ENCODE measurements around the gene FSD1L. TPM values are rescaled to one million over a fixed set of nuclear protein-coding genes. Genes with fewer than 3 reads are reported as not detected.

Gene FSD1L
- total RNA-seq, 6 donors from 2014 or later: 4.1 to 14.7 (median 5.8) TPM

- Histone ChIP-seq H3K9me3 (no peaks in the 10 kb centered on the region), H3K27me3 (no peaks in the 10 kb centered on the region), H3K36me3 (no peaks in the 10 kb centered on the region), H3K4me3 (peak overlapping the region; percentile 78 to 99 (median 86)), H3K4me1 (peaks cover 3 to 16% (median 13%) of the 10 kb centered on the region in 4 donors), H3K27ac (peak overlapping the region in 2 of 4 donors; percentile 84)
- ATAC-seq (ENCODE audit: low FRiP score in 2 of 2) (peak in 1 of 2 donors; percentile 19), DNase-seq (no peak)
- 29 to 37% methylated on average over 13 to 16 of the region's 16 CpGs for WGBS, 2 donors
- TF ChIP-seq POLR2AphosphoS5 (IDR thresholded peaks at IDR 0.05): no peak
- no peak for TF ChIP-seq EP300 (IDR thresholded peaks at IDR 0.05)
These were observed 434 bp upstream of the FSD1L start for GRCh38 chr9:105447386-105447813.

GRCh38 chr9:105449081-105449480 is 1.2 kb downstream of the FSD1L start:
- ATAC-seq (ENCODE audit: low FRiP score in 2 of 2) (no peak), DNase-seq (no peak)
- Histone ChIP-seq H3K4me1 (peaks cover 3 to 16% (median 13%) of the 10 kb centered on the region in 4 donors), H3K4me3 (peak overlapping the region in 2 of 4 donors; percentile 79 to 92), H3K27me3 (no peaks in the 10 kb centered on the region), H3K27ac (no peak overlapping the region), H3K9me3 (no peaks in the 10 kb centered on the region), H3K36me3 (no peaks in the 10 kb centered on the region)
- WGBS, 2 donors: 55 to 56% methylated on average over 2 of the region's 2 CpGs
- TF ChIP-seq POLR2A (IDR thresholded peaks at IDR 0.05) (no peak), POLR2AphosphoS5 (IDR thresholded peaks at IDR 0.05) (no peak), CTCF (IDR thresholded peaks at IDR 0.05) (no peak), EP300 (IDR thresholded peaks at IDR 0.05) (no peak)

- Histone ChIP-seq H3K4me1 (peaks cover 3 to 16% (median 12%) of the 10 kb centered on the region in 4 donors), H3K4me3 (no peak overlapping the region), H3K36me3 (no peaks in the 10 kb centered on the region), H3K27ac (no peak overlapping the region), H3K27me3 (no peaks in the 10 kb centered on the region), H3K9me3 (no peaks in the 10 kb centered on the region)
- ATAC-seq (ENCODE audit: low FRiP score in 2 of 2) (no peak), DNase-seq (no peak)
- TF ChIP-seq CTCF (IDR thresholded peaks at IDR 0.05): no peak
- TF ChIP-seq EP300 (IDR thresholded peaks at IDR 0.05): no peak
- no peak for TF ChIP-seq POLR2A (IDR thresholded peaks at IDR 0.05)
- TF ChIP-seq POLR2AphosphoS5 (IDR thresholded peaks at IDR 0.05): no peak
- 83 to 85% methylated on average over 3 of the region's 3 CpGs for WGBS, 2 donors
These were observed 4.4 kb downstream of the FSD1L start for GRCh38 chr9:105452185-105452584.

- no peak overlapping the region for H3K27ac ChIP-seq
These were observed 8.1 kb downstream of the FSD1L start for GRCh38 chr9:105455836-105456475.

GRCh38 chr9:105457560-105458294 is 9.9 kb downstream of the FSD1L start:
- DNase-seq: peak; percentile 50 to 65
- WGBS, 2 donors: 89 to 91% methylated on average over 12 to 14 of the region's 15 CpGs
- ATAC-seq (ENCODE audit: low FRiP score in 2 of 2): peak in 1 of 2 donors; percentile 70
- H3K27me3 ChIP-seq: no peaks in the 10 kb centered on the region
- H3K4me3 ChIP-seq: no peak overlapping the region
- peaks cover 0 to 4% (median 1%) of the 10 kb centered on the region in 4 donors for H3K4me1 ChIP-seq
- H3K9me3 ChIP-seq: peaks cover 0 to 5% (median 0%) of the 10 kb centered on the region in 4 donors
- no peaks in the 10 kb centered on the region for H3K36me3 ChIP-seq
- no peak for TF ChIP-seq EP300 (IDR thresholded peaks at IDR 0.05)
- TF ChIP-seq POLR2A (IDR thresholded peaks at IDR 0.05): no peak
- TF ChIP-seq CTCF (IDR thresholded peaks at IDR 0.05): no peak
- TF ChIP-seq POLR2AphosphoS5 (IDR thresholded peaks at IDR 0.05): no peak
- H3K27ac ChIP-seq: no peak overlapping the region

More at GRCh38 chr9:105455836-105456475, 8.1 kb downstream of the FSD1L start:
- Histone ChIP-seq H3K4me1 (peaks cover 0 to 10% (median 3%) of the 10 kb centered on the region in 4 donors), H3K4me3 (no peak overlapping the region), H3K36me3 (no peaks in the 10 kb centered on the region), H3K27me3 (no peaks in the 10 kb centered on the region), H3K9me3 (peaks cover 0 to 5% (median 0%) of the 10 kb centered on the region in 4 donors)
- no peak for ATAC-seq (ENCODE audit: low FRiP score in 2 of 2)
- no peak for TF ChIP-seq EP300 (IDR thresholded peaks at IDR 0.05)
- no peak for DNase-seq
- 74 to 94% methylated on average over 2 of the region's 2 CpGs for WGBS, 2 donors
